Subcutaneous adipose tissue (tissue), 4 donors: ENCODE measurements around the gene TAMALIN. TPM values are rescaled to one million over a fixed set of nuclear protein-coding genes. Genes with fewer than 3 reads are reported as not detected.

Experiments used
- total RNA-seq, 4 donors: library from RNA; depleted of rRNA; stranded (reverse); fragments of >200 nt; gene quantifications; one replicate each; pipeline ENCODE4 v1.1.0, GENCODE V29; 2016
- TF ChIP-seq, protein P1 (sequence below): fragments of 450-650 bp; IDR thresholded peaks from one replicate; pipeline ENCODE4 v1.5.1; 2016; ENCODE audit warnings: low read depth, mild to moderate bottlenecking, control low read depth, antibody characterized with exemption, moderate library complexity

The TAMALIN gene
- total RNA-seq, 4 donors from 2014 or later = 9.0 to 64.6 (median 20.1) TPM

DNA sequence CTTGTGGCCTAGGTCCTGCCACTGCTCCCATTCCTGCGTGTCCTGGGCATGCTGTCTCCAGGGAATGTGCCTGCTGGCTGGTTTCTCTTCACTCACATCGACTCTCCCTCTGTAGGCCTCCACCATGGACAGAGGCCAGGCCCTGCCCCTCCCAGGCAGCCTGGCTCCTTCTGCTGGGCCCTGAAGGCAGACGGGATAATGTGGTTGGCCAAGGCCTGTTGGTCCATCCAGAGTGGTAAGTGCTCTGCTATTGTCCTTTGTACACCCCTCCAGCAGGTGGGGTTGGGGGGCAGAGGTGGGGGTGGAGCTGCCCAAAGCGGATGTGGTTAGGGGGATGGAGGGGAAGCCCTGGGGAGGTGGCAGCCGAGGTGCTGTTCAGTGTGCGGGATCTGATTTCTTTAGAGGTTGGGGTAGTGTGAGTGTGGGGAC lies 35.0 kb downstream of the TAMALIN start:
- TF ChIP-seq, protein P1, sequence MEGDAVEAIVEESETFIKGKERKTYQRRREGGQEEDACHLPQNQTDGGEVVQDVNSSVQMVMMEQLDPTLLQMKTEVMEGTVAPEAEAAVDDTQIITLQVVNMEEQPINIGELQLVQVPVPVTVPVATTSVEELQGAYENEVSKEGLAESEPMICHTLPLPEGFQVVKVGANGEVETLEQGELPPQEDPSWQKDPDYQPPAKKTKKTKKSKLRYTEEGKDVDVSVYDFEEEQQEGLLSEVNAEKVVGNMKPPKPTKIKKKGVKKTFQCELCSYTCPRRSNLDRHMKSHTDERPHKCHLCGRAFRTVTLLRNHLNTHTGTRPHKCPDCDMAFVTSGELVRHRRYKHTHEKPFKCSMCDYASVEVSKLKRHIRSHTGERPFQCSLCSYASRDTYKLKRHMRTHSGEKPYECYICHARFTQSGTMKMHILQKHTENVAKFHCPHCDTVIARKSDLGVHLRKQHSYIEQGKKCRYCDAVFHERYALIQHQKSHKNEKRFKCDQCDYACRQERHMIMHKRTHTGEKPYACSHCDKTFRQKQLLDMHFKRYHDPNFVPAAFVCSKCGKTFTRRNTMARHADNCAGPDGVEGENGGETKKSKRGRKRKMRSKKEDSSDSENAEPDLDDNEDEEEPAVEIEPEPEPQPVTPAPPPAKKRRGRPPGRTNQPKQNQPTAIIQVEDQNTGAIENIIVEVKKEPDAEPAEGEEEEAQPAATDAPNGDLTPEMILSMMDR = no peak

GRCh38 chr12:52042706-52043385 lies 36.1 kb downstream of the TAMALIN start:
- TF ChIP-seq, protein P1 = no peak

DNA sequence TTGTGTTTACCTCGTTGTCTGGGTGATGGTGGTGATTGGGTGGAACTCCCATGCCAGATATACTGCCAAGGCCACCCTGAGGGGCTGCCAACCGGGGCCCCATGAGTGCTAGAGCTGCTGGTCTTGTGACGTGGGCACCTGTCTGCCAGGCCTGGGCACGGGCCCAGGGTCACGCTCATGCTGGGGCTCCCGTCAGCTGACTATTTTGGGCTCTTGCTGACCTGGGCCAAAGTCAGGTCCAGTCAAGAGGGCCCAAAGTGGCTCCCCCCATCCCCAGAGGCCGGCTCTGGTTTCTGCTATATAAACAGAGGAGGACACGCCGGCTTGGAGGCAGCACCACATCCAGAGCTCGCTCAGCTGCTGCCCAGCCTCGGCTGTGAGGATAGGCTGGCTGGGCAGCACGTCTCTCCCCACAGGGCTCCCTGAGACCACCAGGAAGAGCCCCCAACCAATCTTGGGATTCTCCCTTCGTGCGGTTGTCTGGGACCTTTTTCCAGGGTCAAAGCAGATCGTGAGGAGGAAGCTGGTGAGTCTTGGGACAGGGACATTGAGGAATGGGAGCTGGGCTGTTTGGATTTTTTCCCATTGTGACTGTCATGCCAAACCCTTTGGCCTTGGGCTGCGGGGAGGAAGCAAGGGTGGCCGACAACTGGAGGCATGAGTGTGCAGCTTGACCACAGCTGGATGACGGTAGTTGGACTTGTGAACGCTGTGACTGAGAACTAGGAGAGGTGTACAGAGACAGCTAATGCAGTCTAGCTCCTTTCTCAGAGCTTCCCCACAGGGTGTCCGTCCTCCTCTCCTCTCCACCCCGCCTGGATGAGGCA lies 36.9 kb downstream of the TAMALIN start:
- TF ChIP-seq, protein P1 = no peak

GRCh38 chr12:52044292-52044983 lies 37.7 kb downstream of the TAMALIN start:
- TF ChIP-seq, protein P1 = no peak

GRCh38 chr12:52045794-52046199 lies 39.1 kb downstream of the TAMALIN start:
- TF ChIP-seq, protein P1 = no peak

DNA sequence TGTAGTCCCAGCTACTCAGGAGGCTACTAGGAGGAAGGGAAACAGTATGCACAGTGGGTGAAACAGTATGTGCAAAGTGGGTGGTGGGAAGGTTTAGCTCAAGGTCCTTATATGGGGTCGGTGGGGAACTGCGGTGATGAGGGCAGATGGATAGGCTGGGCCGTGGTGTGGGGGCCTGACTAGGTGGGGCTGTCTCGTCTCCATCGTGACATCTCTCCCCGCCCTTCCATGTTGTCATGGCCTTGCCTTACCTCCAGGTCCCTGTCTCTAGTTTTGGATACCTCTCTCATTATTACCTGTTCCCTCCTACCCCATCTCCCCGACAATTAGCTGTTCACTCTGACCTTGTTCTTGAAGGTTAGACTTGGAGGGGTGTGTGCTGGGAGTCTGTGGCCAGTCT lies 40.1 kb downstream of the TAMALIN start:
- TF ChIP-seq, protein P1 = no peak

GRCh38 chr12:52049286-52049685 lies 42.5 kb downstream of the TAMALIN start:
- TF ChIP-seq, protein P1 = no peak
